Measurements from ENCODE around the gene RAPGEF5.
A peak's percentile ranks its signal among the peaks of the same experiment; 100 is the strongest.
"Not testable (repeated sequence)": the region's sequence is repeated elsewhere in the genome, so short reads cannot be mapped to it uniquely, and the experiment has no call there.

RAPGEF5 gene

GRCh38 chr7:22117222-22117621, 239.7 kb downstream of the RAPGEF5 start:
- DNase-seq (ENCODE audit: low read depth in 2 of 2), result no peak

GRCh38 chr7:22116451-22117030, 240.4 kb downstream of the RAPGEF5 start:
- no peak for DNase-seq (ENCODE audit: low read depth in 2 of 2)

GRCh38 chr7:22115689-22116088, 241.3 kb downstream of the RAPGEF5 start:
- no peak for DNase-seq (ENCODE audit: low read depth in 2 of 2)

- no peak for DNase-seq (ENCODE audit: low read depth in 2 of 2)
Measured at GRCh38 chr7:22114440-22114981, 242.4 kb downstream of the RAPGEF5 start.

- DNase-seq (ENCODE audit: low read depth in 2 of 2), result no peak
Measured at GRCh38 chr7:22113041-22113440, 243.9 kb downstream of the RAPGEF5 start.

- DNase-seq (ENCODE audit: low read depth in 2 of 2), result no peak
Measured at GRCh38 chr7:22111661-22112060, 245.3 kb downstream of the RAPGEF5 start.

GRCh38 chr7:22110881-22111280, 246.1 kb downstream of the RAPGEF5 start:
- no peak for DNase-seq (ENCODE audit: low read depth in 2 of 2)

- peak; percentile 9 to 39 for DNase-seq (ENCODE audit: low read depth in 2 of 2)
Measured at GRCh38 chr7:22110227-22110839, 246.6 kb downstream of the RAPGEF5 start.

GRCh38 chr7:22109761-22110160, 247.2 kb downstream of the RAPGEF5 start:
- peak in 1 of 2 donors; percentile 10 for DNase-seq (ENCODE audit: low read depth in 2 of 2)

GRCh38 chr7:22108151-22108845, 248.7 kb downstream of the RAPGEF5 start:
- no peak for DNase-seq (ENCODE audit: low read depth in 2 of 2)

GRCh38 chr7:22105550-22105949, 251.4 kb downstream of the RAPGEF5 start:
- DNase-seq (ENCODE audit: low read depth in 2 of 2), result no peak

- no peak for DNase-seq (ENCODE audit: low read depth in 2 of 2)
Measured at GRCh38 chr7:22094413-22095342, 262.3 kb downstream of the RAPGEF5 start.

- no peak for DNase-seq (ENCODE audit: low read depth in 2 of 2)
Measured at GRCh38 chr7:22093936-22094335, 263.0 kb downstream of the RAPGEF5 start.

GRCh38 chr7:22093001-22093400, 264.0 kb downstream of the RAPGEF5 start:
- no peak for DNase-seq (ENCODE audit: low read depth in 2 of 2)

GRCh38 chr7:22090958-22091525, 265.9 kb downstream of the RAPGEF5 start:
- DNase-seq (ENCODE audit: low read depth in 2 of 2), result not testable (repeated sequence)

- no peak for DNase-seq (ENCODE audit: low read depth in 2 of 2)
Measured at GRCh38 chr7:22090512-22090911, 266.4 kb downstream of the RAPGEF5 start.

GRCh38 chr7:22090107-22090506, 266.8 kb downstream of the RAPGEF5 start:
- no peak for DNase-seq (ENCODE audit: low read depth in 2 of 2)

- no peak for DNase-seq (ENCODE audit: low read depth in 2 of 2)
Measured at GRCh38 chr7:22088827-22089226, 268.1 kb downstream of the RAPGEF5 start.

GRCh38 chr7:22087861-22088260, 269.1 kb downstream of the RAPGEF5 start:
- no peak for DNase-seq (ENCODE audit: low read depth in 2 of 2)

GRCh38 chr7:22083704-22084240, 273.2 kb downstream of the RAPGEF5 start:
- DNase-seq (ENCODE audit: low read depth in 2 of 2), result no peak
